T-helper 2 cell treated with Interferon-gamma antibody and Interleukin-4, amounts not matched to agents 100 ng/mL and 5 ng/mL, for 36 hours (primary cell): Measurements from ENCODE around the gene LAMC1. TPM values are rescaled to one million over a fixed set of nuclear protein-coding genes. Genes with fewer than 3 reads are reported as not detected.

Experiments used
- intact Hi-C: fragments of 100-400 bp; cut with micrococcal nuclease; formaldehyde crosslinking; loops from one replicate; pipeline ENCODE4 v1.15.1; 2023
- total RNA-seq: library from RNA; stranded (reverse); gene quantifications from 2 replicates; pipeline ENCODE4 v1.2.3, GENCODE V29; 2022

LAMC1 gene
- total RNA-seq, 1 donor from 2014 or later = not detected

DNA sequence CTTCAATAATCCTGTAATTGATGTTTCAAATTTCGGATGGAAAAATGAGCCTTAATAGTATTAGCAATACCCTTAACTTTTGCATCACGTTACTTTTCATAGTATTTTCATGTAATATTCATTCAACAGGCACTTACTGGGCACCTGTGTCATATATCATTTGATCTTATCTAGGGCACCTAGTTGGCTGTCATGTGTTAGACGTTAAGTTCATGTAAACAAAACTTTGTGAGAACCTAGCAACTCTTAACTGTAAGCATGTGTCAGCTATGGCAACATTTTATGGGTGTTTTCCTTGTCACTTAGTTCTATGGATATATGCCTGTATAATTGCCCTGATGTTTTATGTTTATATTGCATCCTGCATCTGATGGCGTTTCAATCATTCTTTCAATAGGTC lies 163.6 kb downstream of the LAMC1 start:
- intact Hi-C loops = no loop called here

DNA sequence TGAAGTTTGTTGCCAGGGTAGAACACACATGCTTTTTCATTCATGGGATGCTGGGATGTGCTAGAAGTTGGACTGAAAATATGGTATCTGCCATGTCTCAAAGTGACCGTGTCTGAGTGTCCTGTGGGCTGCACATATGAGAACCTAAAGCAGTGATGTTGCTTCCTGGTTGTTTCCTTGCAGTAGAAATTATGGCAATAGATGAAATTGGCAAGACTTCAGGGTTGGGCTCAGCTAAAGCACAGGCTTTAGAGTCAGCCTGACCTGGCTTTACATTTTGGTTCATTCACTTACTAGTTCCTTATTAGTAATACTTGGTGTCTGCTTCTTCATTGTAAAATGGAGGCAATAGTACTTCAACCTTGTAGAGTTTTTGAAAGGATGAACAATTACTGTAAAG lies 165.0 kb downstream of the LAMC1 start:
- intact Hi-C loops = no loop called here

- intact Hi-C loops = no loop called here
These were observed 168.6 kb downstream of the LAMC1 start for GRCh38 chr1:183191833-183192232.

- intact Hi-C loops = no loop called here
These were observed 170.8 kb downstream of the LAMC1 start for GRCh38 chr1:183193963-183194525.

- intact Hi-C loops = loop anchor here (5.0 kb wide), 1 partner anchor 47 kb away; no protein-coding TSS in a partner anchor
These were observed 171.4 kb downstream of the LAMC1 start for GRCh38 chr1:183194527-183195141.

DNA sequence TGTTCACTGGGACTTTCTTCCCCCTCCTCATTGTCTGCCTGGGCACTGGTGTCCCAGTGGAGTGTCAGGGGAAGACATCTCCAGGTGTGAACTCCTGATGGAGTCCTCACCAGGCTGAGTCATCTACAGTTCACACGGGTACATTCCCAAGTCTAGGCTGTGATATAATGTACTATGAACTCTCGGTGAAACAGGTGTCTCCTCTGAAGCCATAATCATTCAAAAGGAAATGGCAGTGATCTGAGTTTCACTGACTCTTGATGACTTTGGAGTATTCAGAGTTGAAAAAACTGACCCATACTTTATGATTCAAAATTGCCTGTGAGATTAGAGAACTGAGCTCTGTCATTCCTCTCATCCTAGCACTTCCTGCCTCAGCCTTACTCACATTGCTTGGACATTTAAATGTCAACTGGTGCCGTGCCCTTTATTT lies 171.9 kb downstream of the LAMC1 start:
- intact Hi-C loops = loop anchor here (5.0 kb wide), 1 partner anchor 48 kb away; no protein-coding TSS in a partner anchor

Other genes starting within 250 kb of the LAMC1 start
- 2.5 and 3.2 TPM in 2 replicates for gene NPL, start 233.6 kb upstream of the LAMC1 start, total RNA-seq
- 257 and 261 TPM in 2 replicates for gene DHX9, start 184.1 kb upstream of the LAMC1 start, total RNA-seq
- not detected in 2 replicates for gene SHCBP1L, start 70.3 kb upstream of the LAMC1 start, total RNA-seq
- 0.05 TPM in 1 of 2 replicates, not detected in the other for gene LAMC2, start 162.8 kb downstream of the LAMC1 start, total RNA-seq